Astrocyte of the hippocampus (primary cell): ENCODE measurements around the gene GPR12.

Experiments
- DNase-seq: peaks from one replicate; pipeline ENCODE4 v3.0.0; 2011; ENCODE audit warnings: low read depth, low spot score

The GPR12 gene

DNA sequence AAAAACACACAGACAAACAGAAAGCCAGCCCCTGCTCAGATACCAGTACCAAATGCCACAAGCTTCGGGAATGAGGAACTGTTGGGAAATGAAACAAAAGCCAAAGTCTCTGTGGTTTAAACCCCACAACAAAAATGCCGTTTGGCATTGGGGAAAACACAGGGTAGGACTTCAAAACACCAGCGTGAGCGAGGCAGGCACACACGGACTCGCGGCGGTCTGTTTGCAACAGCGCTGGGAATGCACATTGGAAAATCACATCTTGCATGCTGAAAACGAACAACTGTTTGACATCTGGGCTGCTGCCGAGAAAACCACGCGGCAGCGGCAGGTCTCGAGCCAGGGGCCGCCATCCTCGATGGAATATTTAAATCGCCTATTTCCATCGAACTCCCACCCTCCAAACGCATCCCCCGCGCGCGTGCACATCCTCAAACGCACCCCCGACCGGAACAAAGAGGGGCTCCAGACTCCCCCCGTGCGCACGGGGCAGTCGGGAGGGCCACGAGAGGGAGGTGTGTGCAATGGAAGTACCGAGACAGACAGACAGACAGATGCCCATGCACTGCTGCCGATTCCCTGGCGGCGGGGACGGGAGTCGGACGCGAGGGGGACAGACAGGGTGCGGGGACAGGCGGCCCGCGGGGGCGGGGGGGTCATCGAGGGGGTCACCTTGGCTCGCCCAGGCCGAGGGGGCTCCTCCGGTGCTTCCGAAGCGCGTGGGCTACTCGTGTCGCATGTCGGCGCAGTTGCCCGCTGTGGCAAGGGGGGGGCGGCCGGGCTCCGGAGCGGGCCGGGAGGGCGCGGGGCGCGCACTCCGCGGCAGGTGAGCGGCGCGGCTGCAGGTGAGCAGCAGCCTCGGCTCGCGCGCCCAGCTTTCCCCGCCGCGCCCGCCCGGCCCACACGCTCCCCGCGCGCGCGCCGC is at the start of gene GPR12:
Gene GPR12 (minus strand): TSS at position 880 of the 925 bp plus-strand sequence. CDS start 959 bp downstream, outside the sequence.
- DNase-seq = peak; percentile 50

DNA sequence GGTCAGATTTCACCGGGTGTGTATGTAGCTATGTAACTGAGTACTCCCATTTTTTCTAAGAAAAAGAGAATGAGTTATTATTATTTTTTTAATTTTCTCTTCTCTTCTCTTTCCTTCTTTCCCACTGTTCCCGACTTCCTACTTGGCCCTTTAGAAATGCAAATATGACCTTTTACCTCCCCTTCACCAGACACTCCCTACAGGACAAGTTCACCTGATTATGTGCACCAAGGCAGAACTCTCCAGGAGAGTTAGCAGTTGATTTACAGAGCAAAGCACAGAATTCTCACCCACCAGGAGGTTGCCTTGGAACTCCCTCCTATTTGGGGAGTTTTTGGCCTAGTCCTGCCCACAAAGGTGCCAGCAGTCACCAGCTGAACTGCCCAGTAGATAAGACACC is 49.5 kb upstream of the GPR12 start:
- no peak for DNase-seq

DNA sequence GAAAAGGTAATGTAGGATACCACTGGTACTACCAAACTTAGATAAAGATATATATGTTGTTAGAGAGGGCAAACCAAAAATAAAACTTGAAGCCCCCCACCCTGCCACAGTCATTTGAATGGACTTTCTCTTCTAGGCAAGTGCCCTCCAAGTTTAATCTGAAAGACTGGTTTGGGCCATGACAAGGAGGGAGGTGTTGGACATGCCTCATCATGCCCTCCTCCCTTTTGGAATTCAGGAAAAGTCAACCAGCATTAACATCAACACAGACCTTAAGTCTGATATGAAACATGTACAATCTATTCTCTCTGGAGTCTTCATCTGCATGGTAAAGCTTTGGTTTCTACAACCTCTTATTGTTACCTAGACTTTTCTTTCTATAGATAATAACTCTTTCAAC is 46.3 kb upstream of the GPR12 start:
- no peak for DNase-seq

DNA sequence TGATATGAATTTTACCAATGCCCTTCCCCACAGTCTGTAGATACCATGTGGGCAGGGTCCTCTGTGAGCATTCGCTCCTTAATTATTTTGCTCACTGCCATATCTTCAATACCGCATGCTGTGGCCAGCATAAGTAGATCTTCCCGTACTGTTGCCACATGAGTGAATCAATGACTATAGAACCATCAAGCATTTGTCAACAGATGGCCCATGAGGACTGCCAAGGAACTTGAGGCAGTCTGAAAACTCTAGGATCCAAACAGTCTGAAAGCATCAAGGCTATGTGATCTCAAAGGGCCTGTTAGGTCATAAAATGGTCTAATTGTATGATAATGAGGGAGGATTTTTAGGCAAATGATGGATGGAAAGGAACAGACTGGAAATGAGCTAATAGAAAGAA is 27.4 kb upstream of the GPR12 start:
- DNase-seq = no peak

DNA sequence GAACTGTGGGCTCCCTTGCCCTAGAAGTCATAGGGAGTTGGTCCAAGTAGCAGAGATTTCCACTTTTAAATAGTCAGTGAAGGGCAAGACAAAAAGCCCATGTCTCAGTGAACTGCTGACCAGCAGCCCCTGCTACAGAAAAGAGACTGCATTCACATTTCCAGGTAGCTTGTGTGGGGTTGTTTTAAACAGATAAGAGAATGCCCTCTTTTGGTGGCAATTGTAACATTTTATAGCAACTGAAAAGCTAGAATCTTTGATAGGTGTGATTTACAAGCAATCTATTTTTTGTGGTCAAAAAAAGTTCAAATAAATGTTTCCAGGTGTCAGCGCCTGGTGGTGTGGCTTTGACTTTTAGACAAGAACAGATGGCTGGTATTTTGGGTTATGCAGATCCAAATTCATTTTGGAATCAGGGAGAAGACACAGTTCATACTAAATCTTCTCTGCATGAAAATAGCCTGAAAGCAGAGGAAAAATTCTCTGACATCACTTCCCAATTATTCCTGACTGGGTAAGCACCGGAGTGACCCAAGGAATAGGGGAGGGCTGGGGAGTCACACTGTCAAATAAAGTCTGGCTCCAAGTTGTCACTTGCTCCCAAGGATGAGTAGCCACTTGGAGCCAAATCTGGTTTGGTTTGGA is 26.2 kb upstream of the GPR12 start:
- no peak for DNase-seq

GRCh38 chr13:26785838-26786630 is 25.4 kb upstream of the GPR12 start:
- no peak for DNase-seq

- DNase-seq = no peak
Observed at GRCh38 chr13:26784704-26785639, 24.4 kb upstream of the GPR12 start.

GRCh38 chr13:26780411-26780810 is 19.8 kb upstream of the GPR12 start:
- no peak for DNase-seq

DNA sequence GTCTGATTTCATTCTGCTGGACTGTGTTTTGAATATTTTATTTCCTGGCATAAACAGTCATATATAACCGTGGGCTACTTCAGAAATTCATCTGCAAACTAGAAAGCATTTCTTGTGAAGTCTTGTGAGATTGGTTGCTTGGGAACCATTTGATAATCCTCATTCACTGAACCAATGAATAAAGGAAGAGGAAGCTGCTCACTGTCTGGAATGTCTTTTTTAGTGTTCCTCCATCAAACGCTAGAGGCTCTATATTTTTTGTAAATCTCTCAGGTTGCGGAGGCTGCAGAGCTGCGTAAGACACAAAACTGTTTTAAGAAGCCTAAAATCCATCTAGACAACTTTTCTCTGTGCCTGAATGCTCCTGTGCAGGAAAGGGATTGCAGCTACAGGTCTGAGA is 18.7 kb upstream of the GPR12 start:
- no peak for DNase-seq

DNA sequence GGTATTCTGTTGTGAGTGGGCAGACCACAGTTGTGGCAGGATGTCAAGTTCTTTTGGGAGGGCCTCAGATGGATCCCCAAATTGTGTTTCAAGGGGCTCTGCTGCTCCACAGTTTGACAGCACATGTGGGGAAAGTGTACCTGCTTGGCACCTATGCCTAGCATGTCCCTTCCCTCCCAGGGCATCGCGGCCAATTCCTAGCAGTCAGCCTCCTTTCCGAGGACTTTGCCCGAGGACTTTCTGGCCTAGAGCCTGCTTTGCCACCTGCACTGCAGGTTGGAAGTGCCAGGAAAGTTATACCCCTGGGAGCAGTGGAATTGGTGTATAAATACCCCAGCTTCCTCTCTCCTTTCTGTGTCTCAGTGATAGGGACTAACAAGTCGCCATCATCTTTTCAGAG is 11.9 kb upstream of the GPR12 start:
- no peak for DNase-seq

DNA sequence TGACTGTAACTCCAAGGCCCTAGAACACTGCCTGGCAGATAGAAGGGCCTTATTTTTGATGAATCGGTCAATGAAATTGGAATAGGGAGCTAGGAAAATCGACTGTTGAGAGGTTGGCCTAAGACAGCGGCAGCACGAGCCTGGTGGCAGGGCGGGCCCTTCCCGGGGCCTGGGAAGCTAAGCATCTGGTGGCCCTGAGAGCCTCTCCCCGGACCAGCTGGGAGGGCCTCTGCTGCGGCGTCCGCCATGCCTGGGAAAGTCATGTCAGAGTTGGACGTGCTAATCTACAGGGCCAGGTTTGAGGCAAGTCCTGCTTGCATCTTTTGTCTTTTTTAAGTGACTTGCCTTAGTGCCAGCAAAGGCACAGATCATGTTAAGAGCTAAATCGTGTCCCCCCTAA is 11.2 kb upstream of the GPR12 start:
- DNase-seq = no peak

DNA sequence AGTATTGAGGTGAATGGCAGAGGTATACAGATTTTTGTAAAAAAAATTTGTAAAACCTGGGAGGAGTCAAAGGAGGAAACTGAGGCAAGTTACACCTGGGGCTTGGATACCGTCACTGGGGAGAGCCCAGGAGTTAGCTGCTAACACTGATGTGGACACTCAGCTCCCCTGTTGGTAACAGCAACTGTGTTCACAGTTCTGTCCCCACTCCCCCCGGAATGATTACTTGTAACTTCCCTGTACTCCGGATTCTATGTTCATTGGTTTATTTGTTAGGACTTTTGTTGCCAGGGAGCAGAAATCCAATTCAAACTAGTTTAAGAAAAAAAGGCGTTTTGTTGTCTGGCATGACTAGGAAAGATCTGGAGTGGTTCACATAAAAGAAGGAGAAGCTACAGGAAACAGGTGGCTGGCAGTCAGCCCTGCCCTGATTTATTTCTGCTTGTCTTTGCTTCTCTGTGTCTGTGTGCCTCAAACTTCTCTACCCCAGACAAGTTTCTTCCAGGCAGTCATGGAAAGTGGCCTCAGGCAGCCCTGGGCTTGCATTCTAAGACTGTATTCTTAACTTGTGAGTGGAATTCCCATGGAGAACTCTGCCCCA is 2.3 kb upstream of the GPR12 start:
- DNase-seq = no peak

DNA sequence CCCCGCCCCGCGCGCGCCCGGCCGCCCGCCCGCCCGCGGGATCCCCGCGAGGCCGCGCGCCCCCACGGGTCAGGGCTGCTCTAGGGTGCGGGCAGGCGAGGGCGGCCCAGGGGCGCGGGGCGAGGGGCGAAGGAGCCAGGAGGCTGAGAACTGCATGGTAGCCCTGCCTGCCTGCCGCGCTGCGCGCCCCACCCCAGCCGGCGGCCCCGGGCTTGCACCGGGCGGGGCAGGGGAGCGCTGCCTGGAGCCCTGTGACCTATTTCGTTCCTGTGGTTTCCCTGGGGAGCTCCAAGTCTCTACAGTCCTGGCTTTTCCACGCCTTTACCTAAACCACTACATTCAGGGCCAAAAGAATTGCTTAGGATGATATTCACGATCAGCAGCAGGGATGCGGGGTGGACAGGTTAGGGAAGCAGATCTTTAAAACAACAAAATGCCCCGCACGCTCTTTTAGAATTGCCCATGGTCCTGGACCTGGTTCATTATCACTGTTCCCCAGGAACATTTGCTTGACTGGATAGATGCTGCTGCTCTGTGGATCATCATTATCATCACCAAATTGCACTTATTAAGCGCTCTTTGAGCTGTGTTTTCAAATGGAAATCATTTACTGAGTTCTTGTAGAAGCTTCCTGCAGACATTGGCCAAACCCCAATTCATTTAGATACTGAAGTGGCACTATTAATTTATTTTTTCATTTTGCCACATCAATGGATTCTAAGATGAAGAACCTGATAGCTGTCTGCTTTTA is 421 bp upstream of the GPR12 start:
- peak; percentile 11 for DNase-seq

DNA sequence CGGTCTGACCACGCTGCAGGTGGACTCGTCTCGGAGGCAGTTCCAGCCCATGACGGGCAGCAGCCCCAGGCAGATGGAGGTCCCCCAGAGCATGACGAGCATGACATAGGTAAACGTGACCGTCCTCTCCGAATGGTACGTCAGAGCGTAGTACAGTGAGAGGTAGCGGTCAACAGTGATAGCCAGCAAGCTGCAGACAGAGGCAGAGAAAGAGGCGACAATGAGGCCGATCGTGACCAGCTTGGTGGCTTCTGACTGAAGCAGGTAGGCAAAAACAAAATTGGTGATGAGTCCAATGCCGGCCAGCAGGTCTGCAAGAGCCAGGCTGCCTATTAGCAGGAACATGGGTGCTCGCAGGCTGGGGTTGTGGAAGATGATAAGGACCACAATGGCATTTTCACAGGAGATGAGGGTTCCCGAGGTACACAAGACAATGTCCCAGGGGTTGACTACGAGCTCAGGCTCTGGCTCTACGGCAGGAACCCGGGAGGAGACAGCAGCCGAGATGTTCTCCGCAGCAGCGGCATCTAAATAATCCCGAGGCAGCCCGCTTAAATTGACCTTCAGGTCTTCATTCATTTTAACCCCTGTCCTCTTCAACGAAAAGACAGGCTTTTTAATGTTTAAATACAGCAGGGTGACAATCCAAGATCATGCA is 1.2 kb downstream of the GPR12 start:
- no peak for DNase-seq

DNA sequence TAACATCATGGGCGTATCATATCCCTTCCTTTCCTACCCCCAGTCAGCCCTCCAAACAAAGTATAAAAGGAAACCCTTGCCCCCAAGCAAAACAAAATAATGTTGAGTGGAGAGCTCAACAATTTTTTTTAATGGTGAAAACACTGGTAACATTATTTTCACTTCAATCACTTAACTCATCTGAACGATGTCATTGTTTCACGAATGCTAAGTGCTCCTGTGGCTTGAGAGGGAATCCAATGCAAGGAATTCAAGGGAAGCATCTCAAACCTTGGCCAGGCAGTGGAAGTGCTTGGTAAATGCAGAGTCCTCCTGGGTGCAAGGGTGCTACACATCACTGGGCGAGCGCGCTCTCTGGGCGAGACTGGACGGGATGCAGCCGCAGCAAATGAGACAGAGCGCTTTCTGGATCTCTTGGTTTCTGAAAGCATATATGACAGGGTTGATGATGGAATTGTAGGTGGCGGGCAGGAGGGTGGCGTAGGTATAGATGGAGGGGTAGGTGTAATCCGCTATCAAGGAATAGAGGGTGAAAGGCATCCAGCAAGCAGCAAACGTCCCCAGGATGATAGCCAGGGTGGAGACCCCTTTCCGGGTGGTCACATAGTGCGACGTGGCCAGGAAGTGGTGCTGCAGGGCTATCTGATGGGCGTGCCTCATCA is 2.0 kb downstream of the GPR12 start:
- no peak for DNase-seq

DNA sequence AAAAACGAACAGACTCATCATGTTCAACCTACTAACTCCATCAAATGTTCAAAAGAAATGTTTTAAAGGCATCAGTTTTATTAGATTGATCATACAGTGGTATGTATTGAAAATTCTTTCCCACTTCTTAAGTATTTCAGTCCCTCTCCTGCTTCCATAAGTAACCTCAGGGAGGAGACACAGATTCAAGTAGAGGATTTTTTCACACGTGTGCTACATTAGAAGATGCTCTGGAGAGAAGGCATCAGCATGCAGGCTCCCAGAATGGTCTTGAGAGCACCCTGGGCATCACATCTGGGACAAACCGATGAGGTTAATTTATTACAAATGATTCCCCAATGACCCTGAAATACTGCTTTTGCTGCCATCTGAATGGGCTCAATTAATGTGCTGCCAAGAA is 3.6 kb downstream of the GPR12 start:
- DNase-seq = no peak

GRCh38 chr13:26752671-26753070 is 7.9 kb downstream of the GPR12 start:
- DNase-seq = no peak

GRCh38 chr13:26749905-26750304 is 10.7 kb downstream of the GPR12 start:
- no peak for DNase-seq

DNA sequence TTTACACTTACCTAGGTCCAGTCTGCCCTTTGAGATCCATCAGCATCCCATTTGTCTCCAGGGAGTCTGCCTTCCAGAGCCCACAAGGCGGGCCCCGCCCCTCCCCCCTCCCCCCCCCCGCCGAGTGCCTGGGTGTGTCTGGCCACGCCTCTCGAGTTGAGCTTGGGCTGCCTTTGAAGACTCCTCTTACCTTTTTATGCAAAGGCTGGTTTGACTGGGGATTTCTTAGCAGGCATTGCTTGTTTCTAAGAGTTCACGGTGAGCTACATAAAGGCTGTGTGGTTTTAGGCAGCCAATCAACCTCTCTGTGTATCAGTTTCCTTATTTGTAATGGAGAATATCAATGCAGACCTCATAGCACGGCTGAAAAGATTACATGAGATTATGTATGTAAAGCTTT is 11.3 kb downstream of the GPR12 start:
- DNase-seq = no peak
